Mesodermal cell (in vitro differentiated cells): Measurements from ENCODE around the gene KREMEN2.
A peak's percentile ranks its signal among the peaks of the same experiment; 100 is the strongest.

ENCODE experiments used
- H3K27ac ChIP-seq: 2 replicates; pipeline ENCODE4 v1.7.0; 2013; ENCODE audit warnings: mild to moderate bottlenecking, low read depth, low read length, moderate library complexity; ENCODE audit not compliant: severe bottlenecking
- H3K36me3 ChIP-seq: 2 replicates; pipeline ENCODE4 v1.7.1; 2013; ENCODE audit warnings: mild to moderate bottlenecking, low read length, moderate library complexity; ENCODE audit not compliant: control insufficient read depth, insufficient read depth
- H3K4me1 ChIP-seq: one replicate; pipeline ENCODE4 v1.7.1; 2013; ENCODE audit warnings: mild to moderate bottlenecking, low read length; ENCODE audit not compliant: insufficient read depth, control insufficient read depth, poor library complexity, severe bottlenecking
- H3K4me3 ChIP-seq: 2 replicates; pipeline ENCODE4 v1.7.0; 2013; ENCODE audit warnings: low read length, control low read depth, mild to moderate bottlenecking; ENCODE audit not compliant: insufficient read depth, poor library complexity, severe bottlenecking; ENCODE audit errors: extremely low read depth
- H3K9me3 ChIP-seq: 2 replicates; pipeline ENCODE4 v1.7.1; 2013; ENCODE audit warnings: mild to moderate bottlenecking, low read length, moderate library complexity; ENCODE audit not compliant: control insufficient read depth
- WGBS, 2 experiments: methylation state at CpG; one replicate each; pipeline ENCODE4 v1.1.5; 2013; ENCODE audit warnings: missing lambda C conversion rate in 2 of 2; ENCODE audit not compliant: insufficient coverage in 2 of 2; 5-methylcytosine and 5-hydroxymethylcytosine counted together

The KREMEN2 gene

GRCh38 chr16:2973093-2973492, 9.0 kb downstream of the KREMEN2 start:
- Histone ChIP-seq H3K36me3 (peaks cover 47% of the 10 kb centered on the region), H3K9me3 (no peaks in the 10 kb centered on the region), H3K4me1 (no peaks in the 10 kb centered on the region), H3K4me3 (no peak overlapping the region), H3K27ac (no peak overlapping the region)
- WGBS, 2 experiments = 83 to 98% methylated on average over 5 of the region's 5 CpGs

- Histone ChIP-seq H3K36me3 (peaks cover 50% of the 10 kb centered on the region), H3K4me1 (no peaks in the 10 kb centered on the region), H3K4me3 (no peak overlapping the region), H3K27ac (no peak overlapping the region), H3K9me3 (no peaks in the 10 kb centered on the region)
- 90 to 96% methylated on average over 13 to 14 of the region's 17 CpGs for WGBS, 2 experiments
These were observed 9.7 kb downstream of the KREMEN2 start for GRCh38 chr16:2973605-2974318.

DNA sequence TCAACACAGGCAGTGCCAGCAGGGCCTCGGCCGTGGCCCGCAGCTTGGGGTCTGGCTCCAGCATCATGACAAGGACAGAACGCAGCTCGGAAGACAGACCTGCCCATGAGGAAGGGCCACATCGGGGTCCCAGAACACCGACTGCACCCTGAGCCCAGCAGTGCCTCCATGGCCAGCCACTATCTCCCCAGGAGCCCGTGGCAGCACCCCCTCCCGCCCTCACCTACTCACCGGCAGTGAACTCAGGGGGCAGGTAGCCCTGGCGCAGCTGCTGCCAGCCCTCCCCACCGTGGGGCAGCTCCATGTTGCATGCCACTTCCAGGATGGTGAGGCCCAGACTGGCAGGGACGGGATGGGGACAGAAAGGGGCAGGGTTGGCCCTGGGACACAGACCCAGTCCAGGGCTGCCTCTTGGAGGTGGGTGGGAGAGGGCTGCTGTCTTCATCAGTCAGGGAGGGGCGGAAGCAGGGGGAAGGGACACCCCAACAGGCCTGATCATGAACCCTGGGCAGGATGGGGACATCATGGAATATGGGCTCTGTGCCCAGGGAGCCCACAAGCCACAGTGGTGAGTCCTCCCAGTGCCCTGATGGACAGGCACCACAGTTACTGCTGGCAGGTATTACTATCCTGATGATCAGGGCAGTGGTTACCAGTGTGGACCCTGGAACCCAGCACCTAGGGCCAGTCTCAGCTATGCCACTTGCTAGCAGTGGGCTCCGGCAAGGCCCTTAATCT, 10.4 kb downstream of the KREMEN2 start:
- Histone ChIP-seq H3K4me3 (no peak overlapping the region), H3K36me3 (peaks cover 50% of the 10 kb centered on the region), H3K4me1 (no peaks in the 10 kb centered on the region), H3K27ac (no peak overlapping the region), H3K9me3 (no peaks in the 10 kb centered on the region)
- 95% methylated on average over 13 to 15 of the region's 15 CpGs for WGBS, 2 experiments

GRCh38 chr16:2975161-2975795, 11.2 kb downstream of the KREMEN2 start:
- Histone ChIP-seq H3K4me1 (no peaks in the 10 kb centered on the region), H3K27ac (no peak overlapping the region), H3K4me3 (no peak overlapping the region), H3K9me3 (no peaks in the 10 kb centered on the region), H3K36me3 (peaks cover 50% of the 10 kb centered on the region)
- WGBS, 2 experiments = 91 to 96% methylated on average over 26 to 28 of the region's 28 CpGs

GRCh38 chr16:2976201-2976600, 12.1 kb downstream of the KREMEN2 start:
- H3K4me1 ChIP-seq = peaks cover 5% of the 10 kb centered on the region
- no peaks in the 10 kb centered on the region for H3K9me3 ChIP-seq
- H3K27ac ChIP-seq = no peak overlapping the region
- H3K4me3 ChIP-seq = no peak overlapping the region
- peaks cover 50% of the 10 kb centered on the region for H3K36me3 ChIP-seq
- 82 to 97% methylated on average over 1 to 7 of the region's 7 CpGs for WGBS, 2 experiments

DNA sequence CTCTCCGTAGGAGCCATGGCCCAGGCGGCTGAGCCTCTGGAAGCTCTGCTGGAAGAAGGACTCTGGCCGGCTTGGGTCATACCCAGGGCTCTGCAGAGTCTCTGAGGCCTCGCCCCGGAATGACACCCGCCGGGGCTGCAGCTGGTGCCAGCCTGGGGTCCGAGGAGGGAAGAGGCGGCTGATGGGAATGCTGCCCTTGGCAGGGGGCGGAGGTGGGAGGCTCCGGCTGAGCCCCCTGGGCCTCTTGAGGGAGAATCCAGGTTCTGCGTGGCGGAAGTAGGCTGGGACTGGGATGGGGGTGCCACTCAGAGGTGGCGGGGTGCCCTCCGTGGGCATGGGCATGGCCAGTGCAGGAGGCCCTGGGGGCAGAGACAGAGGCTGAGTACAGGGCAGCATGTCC, 12.6 kb downstream of the KREMEN2 start:
- WGBS, 2 experiments = 95 to 98% methylated on average over 11 to 12 of the region's 15 CpGs
- Histone ChIP-seq H3K4me3 (no peak overlapping the region), H3K36me3 (peaks cover 50% of the 10 kb centered on the region), H3K27ac (no peak overlapping the region), H3K9me3 (no peaks in the 10 kb centered on the region), H3K4me1 (peaks cover 9% of the 10 kb centered on the region)

DNA sequence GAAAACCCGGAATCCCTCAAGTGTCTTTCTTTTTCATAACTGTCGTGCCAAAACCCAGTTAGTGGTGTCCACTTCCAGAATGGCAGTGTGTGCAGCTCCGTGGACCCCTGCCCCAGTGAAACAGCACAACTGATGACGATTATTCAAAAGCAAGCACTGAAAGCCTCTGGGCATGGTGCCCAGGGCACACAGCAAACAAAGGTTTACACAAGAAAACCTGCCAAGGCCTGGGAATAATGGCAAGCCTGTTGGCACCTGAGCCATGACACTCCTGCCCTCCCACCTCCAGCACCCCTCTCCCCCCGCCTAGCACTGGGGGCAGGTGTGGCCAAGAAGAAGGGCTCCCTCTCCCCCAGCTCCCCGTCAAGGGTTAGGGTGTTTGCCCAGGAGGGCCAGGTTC, 13.4 kb downstream of the KREMEN2 start:
- peaks cover 14% of the 10 kb centered on the region for H3K4me1 ChIP-seq
- 97 to 98% methylated on average over 4 to 6 of the region's 6 CpGs for WGBS, 2 experiments
- H3K4me3 ChIP-seq = no peak overlapping the region
- H3K36me3 ChIP-seq = peaks cover 47% of the 10 kb centered on the region
- H3K27ac ChIP-seq = no peak overlapping the region
- no peaks in the 10 kb centered on the region for H3K9me3 ChIP-seq

GRCh38 chr16:2979669-2980226, 15.7 kb downstream of the KREMEN2 start:
- Histone ChIP-seq H3K27ac (no peak overlapping the region), H3K9me3 (no peaks in the 10 kb centered on the region), H3K4me1 (peaks cover 14% of the 10 kb centered on the region), H3K36me3 (peaks cover 27% of the 10 kb centered on the region), H3K4me3 (peak overlapping the region; percentile 72)
- WGBS, 2 experiments = 9 to 10% methylated on average over 28 to 42 of the region's 43 CpGs

GRCh38 chr16:2980227-2981176, 16.4 kb downstream of the KREMEN2 start, which contains the start of gene PKMYT1:
PKMYT1 (minus strand) TSS chr16:2980446; CDS start chr16:2979657, 789 bp downstream.
- peaks cover 14% of the 10 kb centered on the region for H3K4me1 ChIP-seq
- H3K4me3 ChIP-seq = peak within 1 kb of the TSS; percentile 72
- 6% methylated on average over 77 to 83 of the region's 91 CpGs for WGBS, 2 experiments
- no peaks in the 10 kb centered on the region for H3K9me3 ChIP-seq
- H3K36me3 ChIP-seq = peaks cover 23% of the 10 kb centered on the region
- H3K27ac ChIP-seq = peak within 1 kb of the TSS; percentile 72
